Peyer's patch (tissue), 4 donors: ENCODE data around the gene ALPL.

Experiments used
- CTCF ChIP-seq, 6 experiments: fragments of 450-650 bp in 4 of 6; fragments of 200-600 bp in 2 of 6; sonication (generic) in 1 of 6; IDR thresholded peaks; one replicate each; pipeline ENCODE4 v1.5.1; 2017 to 2019; ENCODE audit warnings: antibody characterized with exemption in 6 of 6, mild to moderate bottlenecking in 3 of 6, moderate library complexity in 1 of 6
- POLR2A ChIP-seq, 2 donors: fragments of 450-650 bp; IDR thresholded peaks; one replicate each; pipeline ENCODE4 v1.5.1; 2017; ENCODE audit warnings: antibody characterized with exemption in 2 of 2, mild to moderate bottlenecking in 2 of 2, moderate library complexity in 2 of 2

- TF ChIP-seq CTCF (IDR thresholded peaks at IDR 0.05) (no peak), POLR2A (IDR thresholded peaks at IDR 0.05) (no peak)
Observed at GRCh38 chr1:21577933-21578332, 68.7 kb downstream of the ALPL start.
